OCI-LY3 (cell line): ENCODE measurements around the gene MAP2K4.

Source experiments
- CTCF ChIP-seq: fragments of 200-600, 300-600 bp; sonication (generic); IDR thresholded peaks from 2 replicates; pipeline ENCODE4 v1.5.1; 2014; ENCODE audit warnings: antibody characterized with exemption, low read length, low read depth
- EZH2phosphoT487 ChIP-seq: fragments of 200-600 bp; shearing (Covaris generic); IDR thresholded peaks from 2 replicates; pipeline ENCODE4 v1.6.1; 2018; ENCODE audit warnings: antibody characterized with exemption, mixed run types, low read depth

- TF ChIP-seq CTCF = no peak
- TF ChIP-seq EZH2phosphoT487 = no peak
These were observed 36.8 kb downstream of the MAP2K4 start for GRCh38 chr17:12057520-12057919.
